ENCODE measurements around the gene SH3YL1.
A peak's percentile ranks its signal among the peaks of the same experiment; 100 is the strongest.
"Not testable (repeated sequence)": the region's sequence is repeated elsewhere in the genome, so short reads cannot be mapped to it uniquely, and the experiment has no call there.

DNA sequence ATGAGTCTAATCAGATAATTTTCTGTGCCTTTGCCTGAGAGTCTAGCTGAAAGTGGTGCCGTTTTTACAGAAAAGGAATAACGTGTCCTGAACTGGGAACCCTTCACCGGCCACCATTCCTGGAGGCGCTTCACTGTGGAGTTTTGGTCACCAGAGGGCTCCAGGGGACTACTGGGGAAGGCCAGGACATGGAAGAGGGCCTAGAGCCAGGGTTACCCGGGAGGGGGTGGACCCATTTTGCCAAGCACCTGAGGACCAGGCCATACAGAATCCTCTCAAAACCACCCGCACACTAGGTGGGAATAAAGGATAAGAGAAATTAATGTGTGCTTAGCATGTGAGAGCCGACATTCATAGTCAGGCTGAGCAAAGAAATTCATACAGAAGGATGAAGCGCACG is 91.7 kb downstream of the SH3YL1 start:
- TF ChIP-seq, protein P1, sequence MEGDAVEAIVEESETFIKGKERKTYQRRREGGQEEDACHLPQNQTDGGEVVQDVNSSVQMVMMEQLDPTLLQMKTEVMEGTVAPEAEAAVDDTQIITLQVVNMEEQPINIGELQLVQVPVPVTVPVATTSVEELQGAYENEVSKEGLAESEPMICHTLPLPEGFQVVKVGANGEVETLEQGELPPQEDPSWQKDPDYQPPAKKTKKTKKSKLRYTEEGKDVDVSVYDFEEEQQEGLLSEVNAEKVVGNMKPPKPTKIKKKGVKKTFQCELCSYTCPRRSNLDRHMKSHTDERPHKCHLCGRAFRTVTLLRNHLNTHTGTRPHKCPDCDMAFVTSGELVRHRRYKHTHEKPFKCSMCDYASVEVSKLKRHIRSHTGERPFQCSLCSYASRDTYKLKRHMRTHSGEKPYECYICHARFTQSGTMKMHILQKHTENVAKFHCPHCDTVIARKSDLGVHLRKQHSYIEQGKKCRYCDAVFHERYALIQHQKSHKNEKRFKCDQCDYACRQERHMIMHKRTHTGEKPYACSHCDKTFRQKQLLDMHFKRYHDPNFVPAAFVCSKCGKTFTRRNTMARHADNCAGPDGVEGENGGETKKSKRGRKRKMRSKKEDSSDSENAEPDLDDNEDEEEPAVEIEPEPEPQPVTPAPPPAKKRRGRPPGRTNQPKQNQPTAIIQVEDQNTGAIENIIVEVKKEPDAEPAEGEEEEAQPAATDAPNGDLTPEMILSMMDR (IDR thresholded peaks at IDR 0.05 in 8 of 11, conservative IDR thresholded peaks at IDR 0.05 in 3 of 11) = peak in 8 of 11 experiments; percentile 23 to 62 (median 40)
- TF ChIP-seq POLR2AphosphoS5 (IDR thresholded peaks at IDR 0.05) = not testable (repeated sequence)
